Stimulated activated CD4-positive, alpha-beta T cell treated with anti-CD3 and anti-CD28 coated beads, Interleukin-2, amount 100 ng/mL, for 24 hours (primary cell): Measurements from ENCODE around the gene SLC35F3.
"Not testable (repeated sequence)": the region's sequence is repeated elsewhere in the genome, so short reads cannot be mapped to it uniquely, and the experiment has no call there.

Source experiments
- DNase-seq, 2 donors: peaks; one replicate each; pipeline ENCODE4 v3.0.0-alpha.2; 2020

SLC35F3 gene

GRCh38 chr1:234111458-234112142 is 207.1 kb downstream of the SLC35F3 start:
- no peak for DNase-seq

- peak; percentile 10 to 34 for DNase-seq
Measured at GRCh38 chr1:234114648-234115307, 210.3 kb downstream of the SLC35F3 start.

GRCh38 chr1:234118911-234119310 is 214.4 kb downstream of the SLC35F3 start:
- DNase-seq = no peak

- no peak for DNase-seq
Measured at GRCh38 chr1:234119431-234119830, 215.0 kb downstream of the SLC35F3 start.

- no peak for DNase-seq
Measured at GRCh38 chr1:234120327-234120944, 216.0 kb downstream of the SLC35F3 start.

- DNase-seq = not testable (repeated sequence)
Measured at GRCh38 chr1:234121659-234122058, 217.2 kb downstream of the SLC35F3 start.

- DNase-seq = not testable (repeated sequence)
Measured at GRCh38 chr1:234122571-234122970, 218.1 kb downstream of the SLC35F3 start.

- no peak for DNase-seq
Measured at GRCh38 chr1:234123867-234124266, 219.4 kb downstream of the SLC35F3 start.

GRCh38 chr1:234125283-234125682 is 220.8 kb downstream of the SLC35F3 start:
- peak; percentile 55 for DNase-seq

GRCh38 chr1:234125714-234126113 is 221.2 kb downstream of the SLC35F3 start:
- no peak for DNase-seq

- DNase-seq = no peak
Measured at GRCh38 chr1:234127026-234127671, 222.7 kb downstream of the SLC35F3 start.

GRCh38 chr1:234132795-234133194 is 228.3 kb downstream of the SLC35F3 start:
- no peak for DNase-seq

GRCh38 chr1:234134878-234135277 is 230.4 kb downstream of the SLC35F3 start:
- no peak for DNase-seq

GRCh38 chr1:234135501-234135900 is 231.0 kb downstream of the SLC35F3 start:
- DNase-seq = no peak

GRCh38 chr1:234136073-234136472 is 231.6 kb downstream of the SLC35F3 start:
- DNase-seq = no peak

- DNase-seq = no peak
Measured at GRCh38 chr1:234139966-234140365, 235.5 kb downstream of the SLC35F3 start.

GRCh38 chr1:234140388-234140787 is 235.9 kb downstream of the SLC35F3 start:
- no peak for DNase-seq

- no peak for DNase-seq
Measured at GRCh38 chr1:234141006-234141405, 236.5 kb downstream of the SLC35F3 start.

GRCh38 chr1:234143681-234144080 is 239.2 kb downstream of the SLC35F3 start:
- DNase-seq = no peak

- DNase-seq = no peak
Measured at GRCh38 chr1:234144901-234145300, 240.4 kb downstream of the SLC35F3 start.

- DNase-seq = no peak
Measured at GRCh38 chr1:234148350-234148749, 243.9 kb downstream of the SLC35F3 start.

- no peak for DNase-seq
Measured at GRCh38 chr1:234148816-234149215, 244.3 kb downstream of the SLC35F3 start.

- DNase-seq = no peak
Measured at GRCh38 chr1:234149217-234149616, 244.7 kb downstream of the SLC35F3 start.

GRCh38 chr1:234150892-234151291 is 246.4 kb downstream of the SLC35F3 start:
- no peak for DNase-seq
